ENCODE results near the gene MCM9.

GRCh38 chr6:118923035-118923434 lies 11.9 kb downstream of the MCM9 start:
- no peak for TF ChIP-seq CTCF (IDR thresholded peaks at IDR 0.05)
- TF ChIP-seq POLR2A (IDR thresholded peaks at IDR 0.05) = no peak

All from heart left ventricle (tissue), 13 donors.